Suprapubic skin (tissue), 3 donors: ENCODE results near the gene KCNA2.

Source experiments
- EP300 ChIP-seq: sonication (generic); formaldehyde crosslinking; IDR thresholded peaks from one replicate; pipeline ENCODE4 v1.6.1; 2017; ENCODE audit warnings: antibody characterized with exemption
- POLR2A ChIP-seq, 2 donors: fragments of 450-650 bp; IDR thresholded peaks; one replicate each; pipeline ENCODE4 v1.6.1; 2017; ENCODE audit warnings: antibody characterized with exemption in 2 of 2, mild to moderate bottlenecking in 2 of 2, moderate library complexity in 2 of 2
- TF ChIP-seq, protein P1 (sequence below), 2 donors: fragments of 200-600 bp in 1 of 2; fragments of 450-650 bp in 1 of 2; sonication (generic) in 1 of 2; IDR thresholded peaks; one replicate each; pipeline ENCODE4 v1.5.1; 2016 to 2019; ENCODE audit warnings: antibody characterized with exemption in 2 of 2, mild to moderate bottlenecking in 1 of 2, moderate library complexity in 1 of 2

DNA sequence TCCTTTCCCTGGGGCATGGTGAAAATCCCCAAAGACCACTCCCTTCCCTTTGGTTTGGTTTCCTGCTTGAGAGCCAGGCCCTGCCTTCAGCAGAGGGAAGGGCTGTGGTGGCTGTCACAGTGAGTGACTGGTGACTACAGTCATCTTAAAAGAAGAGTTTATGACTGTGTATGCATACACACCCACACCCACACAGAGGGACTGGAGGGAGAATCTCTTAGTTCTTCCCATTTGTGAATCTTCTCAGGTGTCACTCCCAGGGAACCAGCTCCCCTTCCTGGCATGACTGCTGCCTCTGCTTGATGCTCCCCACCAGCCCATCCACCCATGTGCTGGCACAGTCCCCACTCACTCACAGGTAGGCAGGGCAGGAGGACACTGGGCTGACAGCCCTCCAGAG is 3.9 kb upstream of the KCNA2 start:
- TF ChIP-seq POLR2A (IDR thresholded peaks at IDR 0.05) (no peak), EP300 (no peak)
- TF ChIP-seq, protein P1, sequence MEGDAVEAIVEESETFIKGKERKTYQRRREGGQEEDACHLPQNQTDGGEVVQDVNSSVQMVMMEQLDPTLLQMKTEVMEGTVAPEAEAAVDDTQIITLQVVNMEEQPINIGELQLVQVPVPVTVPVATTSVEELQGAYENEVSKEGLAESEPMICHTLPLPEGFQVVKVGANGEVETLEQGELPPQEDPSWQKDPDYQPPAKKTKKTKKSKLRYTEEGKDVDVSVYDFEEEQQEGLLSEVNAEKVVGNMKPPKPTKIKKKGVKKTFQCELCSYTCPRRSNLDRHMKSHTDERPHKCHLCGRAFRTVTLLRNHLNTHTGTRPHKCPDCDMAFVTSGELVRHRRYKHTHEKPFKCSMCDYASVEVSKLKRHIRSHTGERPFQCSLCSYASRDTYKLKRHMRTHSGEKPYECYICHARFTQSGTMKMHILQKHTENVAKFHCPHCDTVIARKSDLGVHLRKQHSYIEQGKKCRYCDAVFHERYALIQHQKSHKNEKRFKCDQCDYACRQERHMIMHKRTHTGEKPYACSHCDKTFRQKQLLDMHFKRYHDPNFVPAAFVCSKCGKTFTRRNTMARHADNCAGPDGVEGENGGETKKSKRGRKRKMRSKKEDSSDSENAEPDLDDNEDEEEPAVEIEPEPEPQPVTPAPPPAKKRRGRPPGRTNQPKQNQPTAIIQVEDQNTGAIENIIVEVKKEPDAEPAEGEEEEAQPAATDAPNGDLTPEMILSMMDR (IDR thresholded peaks at IDR 0.05): no peak
